Left renal cortex interstitium (tissue), 4 donors: Measurements from ENCODE around the gene ITGB2. TPM values are rescaled to one million over a fixed set of nuclear protein-coding genes. Genes with fewer than 3 reads are reported as not detected.
A peak's percentile ranks its signal among the peaks of the same experiment; 100 is the strongest.

Source experiments
- DNase-seq, 4 donors: peaks; one replicate each; pipeline ENCODE4 v3.0.0-alpha.2; 2013; ENCODE audit warnings: low read depth in 4 of 4, low spot score in 2 of 4, missing footprints in 1 of 4
- polyA plus RNA-seq, 4 donors: library from polyadenylated mRNA; unstranded; fragments of 120-200 nt; gene quantifications; one replicate each; pipeline ENCODE4 v1.2.1, GENCODE V29; 2013; ENCODE audit not compliant: insufficient read length in 4 of 4

ITGB2 gene
- polyA plus RNA-seq = 10 to 100 TPM in 3 of 4 donors, 1 to 10 TPM in 1; 9.2 to 21.6 (median 12.1) TPM

- DNase-seq = no peak
Observed at GRCh38 chr21:44920694-44921604, at the start of gene ITGB2. ITGB2 (minus strand) TSS chr21:44920899; CDS start chr21:44910782, 10,117 bp downstream.

- no peak for DNase-seq
Observed at GRCh38 chr21:44969931-44970755, 49.4 kb upstream of the ITGB2 start.

- no peak for DNase-seq
Observed at GRCh38 chr21:44969066-44969670, 48.5 kb upstream of the ITGB2 start.

GRCh38 chr21:44967082-44968047 lies 46.7 kb upstream of the ITGB2 start:
- no peak for DNase-seq

- DNase-seq = no peak
Observed at GRCh38 chr21:44966135-44967081, 45.7 kb upstream of the ITGB2 start.

GRCh38 chr21:44965251-44966022 lies 44.7 kb upstream of the ITGB2 start:
- no peak for DNase-seq

- no peak for DNase-seq
Observed at GRCh38 chr21:44964381-44964780, 43.7 kb upstream of the ITGB2 start.

- no peak for DNase-seq
Observed at GRCh38 chr21:44962403-44962966, 41.8 kb upstream of the ITGB2 start.

GRCh38 chr21:44960141-44961092 lies 39.7 kb upstream of the ITGB2 start:
- no peak for DNase-seq

- DNase-seq = no peak
Observed at GRCh38 chr21:44959376-44960091, 38.8 kb upstream of the ITGB2 start.

- DNase-seq = peak in 3 of 4 donors; percentile 23 to 56 (median 54)
Observed at GRCh38 chr21:44958471-44959191, 37.9 kb upstream of the ITGB2 start.

GRCh38 chr21:44957901-44958451 lies 37.3 kb upstream of the ITGB2 start:
- DNase-seq = no peak

GRCh38 chr21:44957047-44957831 lies 36.5 kb upstream of the ITGB2 start:
- no peak for DNase-seq
